Mesenchymal stem cell (in vitro differentiated cells and primary cell): ENCODE results near the gene EPB41.
A peak's percentile ranks its signal among the peaks of the same experiment; 100 is the strongest.

ENCODE experiments used
- DNase-seq: peaks from one replicate; pipeline ENCODE4 v3.0.0-alpha.2; 2013
- H2AFZ ChIP-seq: one replicate; pipeline ENCODE4 v1.6.1; 2013; ENCODE audit warnings: low read depth, mild to moderate bottlenecking, control low read depth, inconsistent platforms, low read length, moderate library complexity
- H2AK5ac ChIP-seq: 2 replicates; pipeline ENCODE4 v1.6.1; 2013; ENCODE audit warnings: low read length, moderate library complexity, mild to moderate bottlenecking, inconsistent platforms; ENCODE audit not compliant: severe bottlenecking
- H2BK120ac ChIP-seq: one replicate; pipeline ENCODE4 v1.6.1; 2013; ENCODE audit warnings: low read depth, mild to moderate bottlenecking, inconsistent platforms, low read length, moderate library complexity
- H2BK12ac ChIP-seq, 2 experiments: one replicate each; pipeline ENCODE4 v1.6.1; 2013; ENCODE audit warnings: inconsistent platforms in 2 of 2, low read length in 2 of 2, mild to moderate bottlenecking in 2 of 2, moderate library complexity in 2 of 2, control low read depth in 1 of 2
- H2BK15ac ChIP-seq: one replicate; pipeline ENCODE4 v1.6.1; 2013; ENCODE audit warnings: mild to moderate bottlenecking, low read depth, inconsistent platforms; ENCODE audit not compliant: poor library complexity, severe bottlenecking
- H2BK5ac ChIP-seq: 2 replicates; pipeline ENCODE4 v1.6.1; 2013; ENCODE audit warnings: low read depth, mild to moderate bottlenecking, low read length, control low read depth, inconsistent platforms; ENCODE audit not compliant: poor library complexity, severe bottlenecking
- H3K14ac ChIP-seq, 2 experiments: one replicate each; pipeline ENCODE4 v1.6.1; 2013; ENCODE audit warnings: inconsistent platforms in 2 of 2, low read length in 2 of 2, control low read depth in 1 of 2, mild to moderate bottlenecking in 1 of 2, moderate library complexity in 1 of 2
- H3K18ac ChIP-seq, 2 experiments: one replicate each; pipeline ENCODE4 v1.6.1; 2013; ENCODE audit warnings: inconsistent platforms in 2 of 2, low read length in 2 of 2, control low read depth in 1 of 2, low read depth in 1 of 2, mild to moderate bottlenecking in 1 of 2
- H3K23ac ChIP-seq, 2 experiments: one replicate each; pipeline ENCODE4 v1.6.1; 2013; ENCODE audit warnings: inconsistent platforms in 2 of 2, low read length in 2 of 2, mild to moderate bottlenecking in 2 of 2, moderate library complexity in 2 of 2, control low read depth in 1 of 2
- H3K27ac ChIP-seq: 2 replicates; pipeline ENCODE4 v1.5.1; 2013; ENCODE audit warnings: mild to moderate bottlenecking, moderate library complexity, low read length, control low read depth, inconsistent platforms; ENCODE audit not compliant: poor library complexity, severe bottlenecking
- H3K27me3 ChIP-seq, 2 experiments: 2 replicates each; pipeline versions ENCODE4 v1.6.1 to v1.7.0; 2013; ENCODE audit warnings: low read length in 2 of 2, mild to moderate bottlenecking in 2 of 2, moderate library complexity in 2 of 2, control low read depth in 1 of 2, inconsistent platforms in 1 of 2; ENCODE audit not compliant: control insufficient read depth in 1 of 2, insufficient read depth in 1 of 2
- H3K36me3 ChIP-seq, 2 experiments: 2 replicates each; pipeline versions ENCODE4 v1.6.1 to v1.7.0; 2013; ENCODE audit warnings: low read length in 2 of 2, control low read depth in 1 of 2, inconsistent platforms in 1 of 2, low read depth in 1 of 2, mild to moderate bottlenecking in 1 of 2; ENCODE audit not compliant: insufficient read depth in 2 of 2, control insufficient read depth in 1 of 2
- H3K4ac ChIP-seq, 2 experiments: one replicate each; pipeline ENCODE4 v1.6.1; 2013; ENCODE audit warnings: inconsistent platforms in 2 of 2, low read length in 2 of 2, mild to moderate bottlenecking in 2 of 2, moderate library complexity in 2 of 2, control low read depth in 1 of 2, low read depth in 1 of 2
- H3K4me1 ChIP-seq: 2 replicates; pipeline ENCODE4 v1.6.1; 2013; ENCODE audit warnings: low read depth, low read length, control low read depth; ENCODE audit not compliant: control insufficient read depth, insufficient read depth
- H3K4me2 ChIP-seq: 2 replicates; pipeline ENCODE4 v1.6.1; 2013; ENCODE audit warnings: low read length, mild to moderate bottlenecking, inconsistent platforms; ENCODE audit not compliant: poor library complexity, severe bottlenecking
- H3K4me3 ChIP-seq, 2 experiments: 2 replicates each; pipeline versions ENCODE4 v1.5.1 to v1.7.0; 2013; ENCODE audit warnings: low read length in 2 of 2, mild to moderate bottlenecking in 2 of 2, control low read depth in 1 of 2, low read depth in 1 of 2; ENCODE audit not compliant: insufficient read depth in 1 of 2
- H3K79me1 ChIP-seq: replicated peaks from 2 replicates; pipeline ENCODE4 v1.6.1; 2013; ENCODE audit warnings: mild to moderate bottlenecking, control low read depth, low read length, inconsistent platforms; ENCODE audit not compliant: poor library complexity, severe bottlenecking
- H3K9ac ChIP-seq: 2 replicates; pipeline ENCODE4 v1.7.0; 2013; ENCODE audit warnings: mild to moderate bottlenecking, low read length, moderate library complexity
- H3K9me3 ChIP-seq: 2 replicates; pipeline ENCODE4 v1.7.0; 2013; ENCODE audit warnings: mild to moderate bottlenecking, low read length; ENCODE audit not compliant: control insufficient read depth
- H4K8ac ChIP-seq: one replicate; pipeline ENCODE4 v1.6.1; 2013; ENCODE audit warnings: inconsistent platforms, mild to moderate bottlenecking, low read length, moderate library complexity
- H4K91ac ChIP-seq: one replicate; pipeline ENCODE4 v1.6.1; 2013; ENCODE audit warnings: mild to moderate bottlenecking, low read length, inconsistent platforms
- WGBS: methylation state at CpG from one replicate; pipeline ENCODE4 v1.1.7; 2013; ENCODE audit warnings: mixed read lengths; 5-methylcytosine and 5-hydroxymethylcytosine counted together

The EPB41 gene

GRCh38 chr1:28878796-28879195, 35.6 kb upstream of the EPB41 start:
- no peak overlapping the region for H3K18ac ChIP-seq

GRCh38 chr1:28882009-28882628, 32.2 kb upstream of the EPB41 start:
- H3K79me1 ChIP-seq: peaks cover under 1% of the 10 kb centered on the region
- H3K9ac ChIP-seq: peak overlapping the region; percentile 8
- H3K4ac ChIP-seq: no peak overlapping the region
- H3K18ac ChIP-seq: no peak overlapping the region
- peaks cover 23% of the 10 kb centered on the region for H3K4me1 ChIP-seq
- no peaks in the 10 kb centered on the region for H3K36me3 ChIP-seq
- WGBS: 34% methylated on average over 13 of the region's 13 CpGs
- H3K4me3 ChIP-seq: no peak overlapping the region
- peak overlapping the region in 1 of 2 experiments; percentile 64 for H2BK12ac ChIP-seq
- peak overlapping the region; percentile 28 for H4K8ac ChIP-seq
- H3K23ac ChIP-seq: no peak overlapping the region
- H4K91ac ChIP-seq: no peak overlapping the region
- no peak overlapping the region for H2AFZ ChIP-seq
- peak; percentile 83 for DNase-seq
- no peak overlapping the region for H2BK120ac ChIP-seq
- no peak overlapping the region for H2BK15ac ChIP-seq
- H3K27me3 ChIP-seq: peaks cover 3 to 10% of the 10 kb centered on the region in 2 experiments
- peak overlapping the region; percentile 47 for H2AK5ac ChIP-seq
- H3K9me3 ChIP-seq: no peaks in the 10 kb centered on the region
- H3K14ac ChIP-seq: no peak overlapping the region
- no peak overlapping the region for H2BK5ac ChIP-seq
- H3K4me2 ChIP-seq: no peak overlapping the region
- H3K27ac ChIP-seq: no peak overlapping the region

More at GRCh38 chr1:28878796-28879195, 35.6 kb upstream of the EPB41 start:
- no peaks in the 10 kb centered on the region for H3K79me1 ChIP-seq
- H4K91ac ChIP-seq: no peak overlapping the region
- H3K4me2 ChIP-seq: no peak overlapping the region
- no peak overlapping the region for H4K8ac ChIP-seq
- no peak overlapping the region for H3K27ac ChIP-seq
- H3K23ac ChIP-seq: no peak overlapping the region
- H2BK12ac ChIP-seq: no peak overlapping the region
- no peak overlapping the region for H2BK5ac ChIP-seq
- H2BK15ac ChIP-seq: no peak overlapping the region
- no peak overlapping the region for H3K4me3 ChIP-seq
- no peak for DNase-seq
- no peak overlapping the region for H3K4ac ChIP-seq
- no peak overlapping the region for H2AK5ac ChIP-seq
- H2AFZ ChIP-seq: no peak overlapping the region
- no peak overlapping the region for H3K14ac ChIP-seq
- peaks cover 3 to 20% of the 10 kb centered on the region in 2 experiments for H3K27me3 ChIP-seq
- H3K36me3 ChIP-seq: no peaks in the 10 kb centered on the region
- no peaks in the 10 kb centered on the region for H3K9me3 ChIP-seq
- H3K9ac ChIP-seq: no peak overlapping the region
- peaks cover 7% of the 10 kb centered on the region for H3K4me1 ChIP-seq
- WGBS: 91% methylated on average over 4 of the region's 4 CpGs
- H2BK120ac ChIP-seq: no peak overlapping the region

GRCh38 chr1:28883242-28883616, 31.1 kb upstream of the EPB41 start:
- no peak overlapping the region for H2BK5ac ChIP-seq
- no peak for DNase-seq
- no peak overlapping the region for H2AFZ ChIP-seq
- no peak overlapping the region for H4K8ac ChIP-seq
- H3K9me3 ChIP-seq: no peaks in the 10 kb centered on the region
- WGBS: no CpG with 5 or more reads among the region's 1 CpG
- no peak overlapping the region for H3K4ac ChIP-seq
- no peak overlapping the region for H4K91ac ChIP-seq
- H3K4me2 ChIP-seq: no peak overlapping the region
- H3K4me3 ChIP-seq: no peak overlapping the region
- H3K14ac ChIP-seq: no peak overlapping the region
- peak overlapping the region in 1 of 2 experiments; percentile 56 for H2BK12ac ChIP-seq
- H2BK15ac ChIP-seq: no peak overlapping the region
- H3K18ac ChIP-seq: no peak overlapping the region
- H3K4me1 ChIP-seq: peaks cover 28% of the 10 kb centered on the region
- H3K36me3 ChIP-seq: no peaks in the 10 kb centered on the region
- no peak overlapping the region for H2BK120ac ChIP-seq
- H3K79me1 ChIP-seq: peaks cover 3% of the 10 kb centered on the region
- peaks cover 3 to 10% of the 10 kb centered on the region in 2 experiments for H3K27me3 ChIP-seq
- H2AK5ac ChIP-seq: peak overlapping the region; percentile 67
- H3K23ac ChIP-seq: no peak overlapping the region
- H3K9ac ChIP-seq: no peak overlapping the region
- no peak overlapping the region for H3K27ac ChIP-seq

- Histone ChIP-seq H3K4ac (peak overlapping the region in 1 of 2 experiments; percentile 20), H3K27ac (no peak overlapping the region), H3K79me1 (peaks cover 8% of the 10 kb centered on the region), H3K36me3 (peaks cover 0 to 5% of the 10 kb centered on the region in 2 experiments), H3K9ac (no peak overlapping the region), H3K4me1 (peaks cover 32% of the 10 kb centered on the region), H2BK5ac (no peak overlapping the region), H3K4me2 (no peak overlapping the region), H3K23ac (no peak overlapping the region), H3K4me3 (no peak overlapping the region), H2AK5ac (peak overlapping the region; percentile 19), H4K8ac (no peak overlapping the region), H4K91ac (no peak overlapping the region), H3K9me3 (no peaks in the 10 kb centered on the region), H2BK120ac (no peak overlapping the region), H2BK15ac (no peak overlapping the region), H3K14ac (no peak overlapping the region), H2AFZ (no peak overlapping the region), H3K27me3 (peaks cover 0 to 2% of the 10 kb centered on the region in 2 experiments), H2BK12ac (peak overlapping the region; percentile 15 to 84), H3K18ac (no peak overlapping the region)
- 72% methylated on average over 6 of the region's 7 CpGs for WGBS
- DNase-seq: no peak
Measured at GRCh38 chr1:28885472-28885877, 28.9 kb upstream of the EPB41 start.
